Endothelial cell (in vitro differentiated cells): ENCODE data around the gene ZFP64. TPM values are rescaled to one million over a fixed set of nuclear protein-coding genes. Genes with fewer than 3 reads are reported as not detected.

ENCODE experiments used
- DNase-seq: peaks from one replicate; pipeline ENCODE4 v3.0.0; 2021; ENCODE audit warnings: low spot score
- H3K27ac Mint-ChIP-seq: one replicate; pipeline ENCODE4 v1.8.0; 2021; ENCODE audit warnings: mixed read lengths, inconsistent platforms; ENCODE audit not compliant: unreplicated experiment
- H3K27me3 Mint-ChIP-seq: one replicate; pipeline ENCODE4 v1.8.0; 2021; ENCODE audit warnings: mild to moderate bottlenecking, moderate library complexity, mixed read lengths, inconsistent platforms; ENCODE audit not compliant: unreplicated experiment
- H3K36me3 Mint-ChIP-seq: one replicate; pipeline ENCODE4 v1.8.0; 2021; ENCODE audit warnings: mild to moderate bottlenecking, low read depth, mixed read lengths, inconsistent platforms; ENCODE audit not compliant: unreplicated experiment
- H3K4me1 Mint-ChIP-seq: one replicate; pipeline ENCODE4 v1.8.0; 2021; ENCODE audit warnings: mild to moderate bottlenecking, mixed read lengths, inconsistent platforms; ENCODE audit not compliant: unreplicated experiment
- H3K4me3 Mint-ChIP-seq: one replicate; pipeline ENCODE4 v1.8.0; 2021; ENCODE audit warnings: mild to moderate bottlenecking, mixed read lengths, inconsistent platforms; ENCODE audit not compliant: unreplicated experiment
- H3K9me3 Mint-ChIP-seq: one replicate; pipeline ENCODE4 v1.8.0; 2021; ENCODE audit warnings: mixed read lengths, inconsistent platforms; ENCODE audit not compliant: unreplicated experiment
- CTCF ChIP-seq: fragments of 200-600 bp; sonication (generic); IDR thresholded peaks from one replicate; pipeline ENCODE4 v1.5.0; 2021; ENCODE audit warnings: antibody characterized with exemption; ENCODE audit not compliant: unreplicated experiment
- total RNA-seq: library from RNA; stranded (reverse); fragmentation: NEBNext Ultra II Directional; extraction: Animal tissue kit (Norgen Biotek cat#: 25700); gene quantifications from one replicate; pipeline ENCODE4 v1.2.1, GENCODE V29; 2021; ENCODE audit not compliant: unreplicated experiment

The ZFP64 gene
- total RNA-seq, 1 donor from 2014 or later: 26.3 TPM

DNA sequence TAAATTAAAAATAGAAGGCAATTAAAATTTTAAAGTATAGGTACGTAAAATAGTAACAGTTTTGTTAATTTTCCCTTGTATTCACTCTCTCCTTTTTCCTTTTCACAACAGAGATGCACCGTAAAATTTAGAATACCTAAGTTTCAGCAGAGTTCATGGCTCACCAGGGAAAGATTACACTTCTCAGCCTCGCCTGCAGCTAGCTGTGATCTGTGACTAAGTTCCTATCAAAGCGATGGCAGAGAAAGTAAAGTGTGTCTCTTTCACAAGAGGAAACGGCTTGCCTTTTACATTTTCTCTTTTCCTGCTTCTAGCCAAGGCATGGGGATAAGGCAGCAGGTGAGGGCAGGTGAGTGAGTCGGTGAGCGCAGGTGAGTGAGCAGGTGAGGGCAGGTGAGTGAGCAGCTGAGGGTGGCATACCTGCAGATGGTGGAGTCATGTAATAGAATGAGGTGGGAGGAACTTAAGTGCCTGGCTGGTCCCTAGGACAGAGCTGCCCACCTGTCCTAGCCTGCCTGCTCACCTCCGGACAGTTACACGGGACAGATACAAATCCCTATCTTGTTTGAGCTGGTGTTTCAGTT is 30.9 kb downstream of the ZFP64 start:
- Mint-ChIP-seq H3K36me3 (peaks cover 57% of the 10 kb centered on the region), H3K27ac (no peak overlapping the region), H3K27me3 (no peaks in the 10 kb centered on the region), H3K4me1 (peaks cover 4% of the 10 kb centered on the region), H3K9me3 (no peaks in the 10 kb centered on the region), H3K4me3 (no peak overlapping the region)
- no peak for TF ChIP-seq CTCF
- DNase-seq: no peak

GRCh38 chr20:52160049-52160570 is 31.5 kb downstream of the ZFP64 start:
- Mint-ChIP-seq H3K9me3 (no peaks in the 10 kb centered on the region), H3K36me3 (peaks cover 51% of the 10 kb centered on the region), H3K27ac (no peak overlapping the region), H3K4me1 (peaks cover 4% of the 10 kb centered on the region), H3K27me3 (no peaks in the 10 kb centered on the region), H3K4me3 (peak overlapping the region; percentile 53)
- no peak for TF ChIP-seq CTCF
- DNase-seq: no peak

GRCh38 chr20:52154575-52154974 is 37.0 kb downstream of the ZFP64 start:
- H3K27me3 Mint-ChIP-seq: no peaks in the 10 kb centered on the region
- H3K36me3 Mint-ChIP-seq: peaks cover 39% of the 10 kb centered on the region
- TF ChIP-seq CTCF: no peak
- H3K4me1 Mint-ChIP-seq: no peaks in the 10 kb centered on the region
- no peak overlapping the region for H3K27ac Mint-ChIP-seq
- DNase-seq: no peak
- no peaks in the 10 kb centered on the region for H3K9me3 Mint-ChIP-seq
- no peak overlapping the region for H3K4me3 Mint-ChIP-seq

DNA sequence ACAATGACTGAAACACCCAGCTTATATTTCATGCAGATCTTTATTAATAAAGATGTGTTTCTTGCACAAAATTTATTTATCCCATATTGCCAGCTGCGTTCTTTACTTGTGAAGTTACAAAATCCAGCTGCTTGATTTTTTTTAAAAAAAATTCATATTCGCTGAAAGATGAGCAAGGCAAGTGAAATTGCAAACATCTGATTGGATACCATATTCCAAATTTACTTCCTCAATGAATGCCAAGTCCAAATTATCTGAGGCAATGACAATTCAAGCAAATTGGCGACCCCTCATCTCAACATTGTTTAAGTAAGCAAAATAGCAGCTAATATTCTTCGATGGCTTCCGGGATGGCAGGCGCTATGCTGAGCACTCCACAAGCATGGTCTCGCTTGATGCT is 37.7 kb downstream of the ZFP64 start:
- H3K9me3 Mint-ChIP-seq: no peaks in the 10 kb centered on the region

More for the DNA sequence above, 37.7 kb downstream of the ZFP64 start:
- TF ChIP-seq CTCF: no peak
- no peak overlapping the region for H3K27ac Mint-ChIP-seq
- DNase-seq: no peak
- H3K4me3 Mint-ChIP-seq: no peak overlapping the region
- H3K4me1 Mint-ChIP-seq: no peaks in the 10 kb centered on the region
- H3K27me3 Mint-ChIP-seq: no peaks in the 10 kb centered on the region
- H3K36me3 Mint-ChIP-seq: peaks cover 33% of the 10 kb centered on the region
